ENCODE results near the gene ATP9B.
"Not testable (repeated sequence)": the region's sequence is repeated elsewhere in the genome, so short reads cannot be mapped to it uniquely, and the experiment has no call there.

ATP9B gene

DNA sequence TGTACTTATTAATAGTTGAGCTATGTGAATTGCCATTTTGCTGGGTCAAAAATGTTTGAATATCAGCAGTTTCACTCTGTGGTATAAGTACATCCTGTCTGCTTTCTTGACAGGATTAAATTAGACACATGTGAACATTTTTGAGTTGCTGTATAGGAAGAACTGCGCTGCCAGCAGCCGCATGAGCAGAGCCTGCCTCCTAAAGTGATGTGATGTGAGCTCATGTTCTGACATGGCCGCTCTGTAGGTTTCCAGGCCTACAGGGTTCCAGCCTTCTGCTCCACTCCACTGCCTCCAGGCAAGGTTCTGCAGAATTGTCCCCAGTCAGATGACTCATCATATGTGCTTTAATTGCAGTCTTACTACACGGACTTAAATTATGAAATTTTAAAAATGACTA is 206.8 kb downstream of the ATP9B start:
- no peak overlapping the region for H3K27ac ChIP-seq
- TF ChIP-seq ZFX (IDR thresholded peaks at IDR 0.05; ENCODE audit: borderline replicate concordance): no peak
- TF ChIP-seq CTCF (IDR thresholded peaks at IDR 0.05): no peak

GRCh38 chr18:79278896-79279295 is 209.7 kb downstream of the ATP9B start:
- H3K27ac ChIP-seq: no peak overlapping the region
- TF ChIP-seq ZFX (IDR thresholded peaks at IDR 0.05; ENCODE audit: borderline replicate concordance): no peak

DNA sequence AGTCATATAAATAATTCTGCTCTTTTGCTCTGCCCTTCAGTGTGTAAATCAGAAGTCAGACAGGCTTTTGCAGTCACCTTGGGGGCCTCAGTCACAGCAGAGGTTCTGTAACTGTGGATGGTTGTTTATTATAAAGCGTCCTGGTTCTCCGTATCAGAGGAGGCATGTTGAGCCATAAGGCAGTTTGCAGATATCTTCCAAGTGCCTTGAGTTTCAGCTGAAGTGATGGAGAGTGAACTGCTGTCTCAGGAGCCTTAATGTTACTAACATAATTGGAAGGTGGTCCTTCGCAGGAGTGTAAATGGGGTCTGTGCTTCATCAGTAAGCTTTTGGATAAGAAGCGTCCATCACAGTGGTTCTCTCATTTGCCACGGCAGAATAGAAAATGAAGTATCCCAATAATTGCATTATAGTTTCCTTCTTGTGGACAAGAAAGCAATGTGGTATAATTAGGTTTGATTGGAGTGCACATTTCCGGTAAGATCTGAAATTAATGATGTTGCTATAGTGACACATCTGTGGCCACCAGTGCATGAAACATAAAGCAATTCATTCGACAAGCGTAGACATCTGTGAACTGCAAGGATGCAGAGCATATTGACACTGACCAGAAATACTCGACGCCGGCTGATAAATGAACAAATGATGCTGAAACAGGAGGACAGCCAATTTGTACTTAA is 214.1 kb downstream of the ATP9B start:
- H3K27ac ChIP-seq: no peak overlapping the region
- TF ChIP-seq ZFX (IDR thresholded peaks at IDR 0.05; ENCODE audit: borderline replicate concordance): no peak
- TF ChIP-seq CTCF (IDR thresholded peaks at IDR 0.05): no peak

GRCh38 chr18:79283929-79284328 is 214.7 kb downstream of the ATP9B start:
- TF ChIP-seq CTCF (IDR thresholded peaks at IDR 0.05) (no peak), ZFX (IDR thresholded peaks at IDR 0.05; ENCODE audit: borderline replicate concordance) (no peak)

GRCh38 chr18:79285191-79285590 is 216.0 kb downstream of the ATP9B start:
- not testable (repeated sequence) for H3K27ac ChIP-seq

More at GRCh38 chr18:79283929-79284328, 214.7 kb downstream of the ATP9B start:
- no peak overlapping the region for H3K27ac ChIP-seq

DNA sequence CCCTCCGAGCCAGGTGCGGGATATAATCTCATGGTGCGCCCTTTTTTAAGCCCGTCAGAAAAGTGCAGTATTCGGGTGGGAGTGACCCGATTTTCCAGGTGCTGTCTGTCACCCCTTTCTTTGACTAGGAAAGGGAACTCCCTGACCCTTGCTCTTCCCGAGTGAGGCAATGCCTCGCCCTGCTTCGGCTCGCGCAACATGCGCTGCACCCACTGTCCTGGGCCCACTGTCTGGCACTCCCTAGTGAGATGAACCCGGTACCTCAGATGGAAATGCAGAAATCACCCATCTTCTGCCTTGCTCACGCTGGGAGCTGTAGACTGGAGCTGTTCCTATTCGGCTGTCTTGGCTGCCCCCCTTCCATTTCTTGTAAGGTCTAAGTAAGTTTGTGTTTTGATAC is 221.2 kb downstream of the ATP9B start:
- not testable (repeated sequence) for H3K27ac ChIP-seq

GRCh38 chr18:79290876-79291275 is 221.7 kb downstream of the ATP9B start:
- TF ChIP-seq ZFX (IDR thresholded peaks at IDR 0.05; ENCODE audit: borderline replicate concordance): no peak
- no peak for TF ChIP-seq CTCF (IDR thresholded peaks at IDR 0.05)
- H3K27ac ChIP-seq: no peak overlapping the region

- no peak for TF ChIP-seq ZFX (IDR thresholded peaks at IDR 0.05; ENCODE audit: borderline replicate concordance)
- no peak for TF ChIP-seq CTCF (IDR thresholded peaks at IDR 0.05)
- H3K27ac ChIP-seq: no peak overlapping the region
These were observed 225.0 kb downstream of the ATP9B start for GRCh38 chr18:79294235-79294634.

DNA sequence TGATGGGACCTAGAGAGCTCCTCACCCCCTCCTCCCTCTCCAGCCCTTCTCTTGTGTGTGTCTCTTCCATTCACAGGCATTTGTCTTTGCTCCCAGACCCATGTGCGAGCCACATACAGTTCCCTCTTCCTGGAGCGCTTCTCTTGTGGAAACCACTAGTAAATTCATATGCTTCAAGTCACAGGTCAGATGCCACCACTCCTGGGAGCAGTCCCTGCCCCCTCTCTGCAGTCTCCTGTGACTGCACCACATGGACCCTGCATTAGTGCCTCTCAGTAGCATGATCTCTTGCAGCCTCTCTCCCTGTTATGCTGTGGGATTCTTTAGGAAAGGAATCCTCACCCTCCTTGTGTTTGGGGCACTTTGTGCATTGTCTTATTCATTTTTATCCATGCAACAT is 230.1 kb downstream of the ATP9B start:
- no peak overlapping the region for H3K27ac ChIP-seq
- TF ChIP-seq CTCF (IDR thresholded peaks at IDR 0.05) (no peak), ZFX (IDR thresholded peaks at IDR 0.05; ENCODE audit: borderline replicate concordance) (no peak)
